Measurements from ENCODE around the gene NOL4L.

Gene NOL4L

GRCh38 chr20:32560989-32561830 lies 23.9 kb downstream of the NOL4L start:
- no peak for DNase-seq (ENCODE audit: low read depth)

GRCh38 chr20:32560482-32560988 lies 24.6 kb downstream of the NOL4L start:
- DNase-seq (ENCODE audit: low read depth): no peak

GRCh38 chr20:32559753-32560380 lies 25.3 kb downstream of the NOL4L start:
- DNase-seq (ENCODE audit: low read depth): no peak

DNA sequence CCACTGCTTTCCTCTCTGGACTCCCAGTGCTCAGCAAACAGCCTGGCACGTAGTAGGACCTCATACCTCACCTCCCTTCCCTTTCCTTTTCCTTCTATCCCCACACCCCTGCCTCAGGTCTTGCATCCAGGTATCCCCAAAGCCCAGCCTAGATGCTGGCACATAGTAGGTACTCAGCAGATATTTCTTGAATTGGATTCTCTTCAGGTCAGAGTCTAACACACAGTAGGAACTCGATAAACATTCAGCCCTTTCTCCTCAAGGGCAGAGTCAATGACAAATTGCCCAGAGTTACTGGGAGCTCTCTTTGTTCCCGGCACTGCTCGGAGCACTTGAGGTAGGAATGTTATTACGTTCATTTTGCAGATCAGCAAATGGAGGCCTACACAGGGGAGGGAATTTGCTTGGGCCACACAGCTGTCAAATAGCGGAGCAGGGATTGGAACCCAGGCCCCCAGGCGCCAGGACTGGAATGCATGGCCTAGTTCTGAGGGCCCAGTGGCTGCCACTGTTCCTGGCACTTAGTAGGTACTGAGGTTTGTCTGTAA lies 25.9 kb downstream of the NOL4L start:
- DNase-seq (ENCODE audit: low read depth): no peak

DNA sequence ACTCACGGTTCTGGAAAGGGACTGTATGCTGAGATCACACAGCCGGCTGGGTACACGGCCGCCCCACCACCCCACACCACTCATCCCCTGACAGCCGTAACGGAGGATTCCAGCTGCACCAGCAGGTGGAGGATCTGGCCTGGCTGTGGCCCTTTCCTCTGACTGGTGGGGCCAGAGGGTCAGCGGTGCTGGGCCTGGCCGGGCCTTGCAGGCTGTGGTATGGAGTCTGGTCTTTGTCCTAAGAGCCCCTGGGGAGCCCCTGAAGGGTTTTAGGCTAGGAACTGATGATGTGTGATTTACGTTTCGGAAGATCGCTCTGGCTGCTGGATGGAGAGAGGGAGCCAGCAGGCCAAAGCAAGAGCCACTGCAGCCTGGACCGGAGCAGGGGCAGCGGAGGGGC lies 26.6 kb downstream of the NOL4L start:
- no peak for DNase-seq (ENCODE audit: low read depth)

GRCh38 chr20:32557319-32557718 lies 27.8 kb downstream of the NOL4L start:
- DNase-seq (ENCODE audit: low read depth): no peak

DNA sequence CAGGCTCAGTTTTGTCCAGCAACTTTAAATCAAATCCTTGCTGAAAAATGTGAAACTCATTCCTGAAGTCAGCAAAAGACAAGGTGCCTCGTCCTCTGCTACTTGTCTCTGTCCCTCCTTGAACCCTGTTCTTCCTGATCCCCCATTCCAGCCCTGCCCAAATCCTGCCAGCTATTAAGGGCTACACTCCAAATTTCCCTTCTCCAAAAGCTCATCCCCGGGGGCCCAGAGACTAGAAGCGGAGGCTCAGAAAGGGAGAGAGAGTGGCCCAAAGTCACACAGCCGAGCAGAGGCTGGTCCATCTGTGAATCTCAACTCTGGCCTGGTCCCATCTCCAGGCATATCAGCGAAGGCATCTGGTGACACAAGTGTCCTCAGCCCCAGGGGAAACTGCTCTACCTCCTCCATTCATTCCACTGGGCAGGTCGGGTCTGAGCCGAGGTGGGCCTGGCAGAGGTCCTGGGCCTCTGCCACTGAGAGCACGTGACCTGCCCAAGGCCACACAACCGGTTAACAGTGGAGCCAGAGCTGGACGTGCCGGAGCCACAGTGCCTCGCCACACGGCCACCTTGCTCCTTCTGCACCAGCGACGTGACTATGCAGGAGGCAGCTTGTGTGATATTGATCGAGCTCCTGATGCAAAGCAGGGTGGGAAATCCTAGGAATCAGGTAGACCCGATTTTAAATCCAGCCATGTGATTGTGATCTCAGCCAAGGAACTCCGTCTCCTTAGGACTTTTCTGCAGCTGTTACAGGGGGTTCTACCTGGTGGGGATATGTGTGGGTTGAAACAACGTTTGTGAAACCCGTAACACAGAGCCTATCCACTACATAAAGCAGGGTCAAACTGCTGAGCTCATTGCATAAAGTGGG lies 28.6 kb downstream of the NOL4L start:
- no peak for DNase-seq (ENCODE audit: low read depth)

GRCh38 chr20:32555584-32555983 lies 29.5 kb downstream of the NOL4L start:
- DNase-seq (ENCODE audit: low read depth): no peak

DNA sequence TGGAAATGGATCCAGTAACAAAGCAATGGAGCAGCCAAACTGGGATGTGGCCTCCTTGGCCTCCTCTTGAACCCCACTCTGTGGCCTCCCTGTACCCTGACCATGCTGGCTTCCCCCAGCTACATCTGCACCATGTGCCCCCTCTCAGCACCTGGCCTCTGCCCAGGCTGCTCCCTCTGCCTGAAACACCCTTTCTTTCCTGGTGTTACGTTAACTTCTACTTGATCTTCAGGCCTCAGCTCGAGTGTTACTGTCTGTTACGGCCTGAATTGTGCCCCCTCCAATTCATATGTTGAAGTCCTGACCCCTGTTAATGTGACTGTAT lies 30.2 kb downstream of the NOL4L start:
- DNase-seq (ENCODE audit: low read depth): no peak

- DNase-seq (ENCODE audit: low read depth): no peak
Measured at GRCh38 chr20:32553618-32554017, 31.5 kb downstream of the NOL4L start.

DNA sequence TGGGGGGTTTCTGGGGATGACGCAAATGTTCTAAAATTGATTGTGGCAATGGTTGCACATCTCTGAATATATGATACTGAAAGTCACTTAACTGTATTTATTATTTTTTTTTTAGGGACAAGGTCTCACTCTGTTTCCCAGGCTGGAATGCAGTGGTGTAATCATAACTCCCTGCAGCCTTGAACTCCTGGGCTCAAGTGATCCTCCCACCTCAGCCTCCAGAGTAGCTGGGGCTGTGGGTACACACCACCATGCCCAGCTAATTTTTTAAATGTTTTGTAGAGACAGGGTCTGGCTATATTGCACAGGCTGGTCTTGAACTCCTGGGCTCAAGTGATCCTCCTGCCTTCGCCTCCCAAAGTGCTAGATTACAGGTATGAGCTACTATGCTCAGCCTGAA lies 33.4 kb downstream of the NOL4L start:
- DNase-seq (ENCODE audit: low read depth): no peak

GRCh38 chr20:32549842-32550241 lies 35.3 kb downstream of the NOL4L start:
- DNase-seq (ENCODE audit: low read depth): no peak

DNA sequence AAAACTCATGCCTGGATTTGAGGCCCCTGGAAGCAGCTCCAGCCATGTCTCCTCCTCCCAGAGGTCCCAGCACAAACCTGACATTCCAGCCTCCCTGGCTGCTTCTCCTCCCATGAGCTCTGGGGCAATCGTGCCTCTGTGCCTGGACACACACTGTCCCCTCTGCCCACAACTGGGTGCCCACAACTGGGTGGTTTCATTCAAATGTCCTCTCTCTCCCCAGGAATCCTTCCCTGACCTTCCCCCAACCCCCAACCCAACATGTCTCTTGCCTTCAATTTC lies 37.4 kb downstream of the NOL4L start:
- no peak for DNase-seq (ENCODE audit: low read depth)

GRCh38 chr20:32546918-32547752 lies 38.0 kb downstream of the NOL4L start:
- no peak for DNase-seq (ENCODE audit: low read depth)

- DNase-seq (ENCODE audit: low read depth): no peak
Measured at GRCh38 chr20:32544893-32545840, 40.0 kb downstream of the NOL4L start.

DNA sequence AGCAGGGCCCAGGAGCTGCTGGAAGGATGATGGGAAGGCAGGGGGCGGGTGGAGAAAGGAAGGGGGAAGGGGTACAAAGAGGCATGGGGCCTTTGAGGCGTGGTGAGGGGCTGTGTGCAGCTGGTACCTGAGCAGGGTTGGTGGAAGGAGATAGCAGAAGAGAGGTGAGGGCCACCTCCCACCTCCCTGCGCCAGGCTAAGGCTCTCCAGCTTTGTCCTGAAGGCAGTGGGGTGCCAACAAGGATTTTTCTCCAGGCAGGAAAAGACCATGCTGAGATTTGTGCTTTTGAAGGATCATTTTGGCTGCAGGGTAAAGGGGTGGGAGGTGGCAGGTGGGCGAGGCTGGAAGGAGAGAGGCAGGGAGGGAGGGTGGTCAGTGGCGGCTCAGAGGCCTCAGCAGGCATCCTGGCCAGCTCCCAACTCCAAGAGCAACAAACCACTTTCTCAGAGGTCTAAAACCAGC lies 40.8 kb downstream of the NOL4L start:
- no peak for DNase-seq (ENCODE audit: low read depth)

DNA sequence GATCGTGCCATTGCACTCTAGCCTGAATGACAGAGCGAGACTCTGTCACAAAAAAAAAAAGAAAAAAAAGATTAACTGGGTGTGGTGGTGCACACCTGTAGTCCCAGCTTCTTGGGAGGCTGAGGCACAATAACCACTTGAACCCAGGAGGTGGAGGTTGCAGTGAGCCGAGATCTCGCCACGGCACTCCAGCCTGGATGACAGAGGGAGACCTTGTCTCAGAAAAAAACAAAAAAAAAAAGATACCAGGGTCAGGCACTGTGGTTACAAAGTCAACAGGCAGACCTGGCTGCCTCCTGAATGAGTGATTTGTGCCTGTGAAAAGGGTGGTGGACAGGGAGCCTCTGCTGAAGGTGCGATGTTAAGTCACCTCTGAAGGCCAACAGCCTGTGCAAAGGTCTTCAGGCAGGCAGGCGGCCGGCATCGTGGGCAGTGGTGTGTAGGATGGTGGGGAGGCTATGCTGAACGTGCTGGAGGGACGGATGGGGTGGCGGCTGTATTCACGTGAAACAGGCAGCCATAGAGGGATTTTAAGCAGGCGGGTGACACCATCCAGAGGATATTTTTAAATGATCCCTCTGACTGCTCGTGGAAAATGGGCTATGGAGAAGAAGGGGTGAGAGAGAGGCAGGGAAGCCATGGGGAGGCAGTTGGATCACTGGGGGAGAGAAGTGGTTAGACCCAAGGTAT lies 41.4 kb downstream of the NOL4L start:
- DNase-seq (ENCODE audit: low read depth): no peak

- DNase-seq (ENCODE audit: low read depth): no peak
Measured at GRCh38 chr20:32542259-32542615, 42.9 kb downstream of the NOL4L start.

GRCh38 chr20:32541323-32542258 lies 43.5 kb downstream of the NOL4L start:
- no peak for DNase-seq (ENCODE audit: low read depth)

Measured in stimulated activated CD8-positive, alpha-beta memory T cell treated with anti-CD3 and anti-CD28 coated beads, Interleukin-15, amount 100 ng/mL, for 1 hour (primary cell).